A549 (cell line): ENCODE data around the gene ENPEP. TPM values are rescaled to one million over a fixed set of nuclear protein-coding genes. Genes with fewer than 3 reads are reported as not detected.

Source experiments
- ATAC-seq, 2 experiments: fragments of 200-7000 bp in 1 of 2; fragments of >200 bp in 1 of 2; cut with Nextera tagmentation in 1 of 2; cut with Tn5 transposase in 1 of 2; 3 replicates each; pipeline versions ENCODE4 v1.8.0 to v1.9.1; 2018 to 2020; ENCODE audit warnings: mild to moderate bottlenecking in 1 of 2, moderate library complexity in 1 of 2
- CTCF ChIA-PET: fragments of 300-600 bp; sonication (Branson Sonifier 250); formaldehyde crosslinking; extraction: SDS; loops from one replicate; lab custom pipeline; 2021; ENCODE audit warnings: antibody characterized with exemption, inconsistent platforms; lab: Yijun Ruan, JAX
- POLR2A ChIA-PET: fragments of 350-600 bp; formaldehyde crosslinking; extraction: SDS; loops from one replicate; lab custom pipeline; 2021; ENCODE audit warnings: antibody characterized with exemption, inconsistent platforms; lab: Yijun Ruan, JAX
- DNase-seq, 2 experiments: peaks; one replicate each; pipeline versions ENCODE4 v3.0.0 to v3.0.0-alpha.2; 2011 to 2016; ENCODE audit warnings: low read depth in 1 of 2, low spot score in 1 of 2
- FAIRE-seq: peaks from 2 replicates; lab custom pipeline; 2011; peaks lifted over from hg19 to GRCh38; lab: Jason Lieb, UNC
- H3K27ac ChIP-seq, 2 experiments: fragments of >200 bp; sonication (Bioruptor Twin); formaldehyde crosslinking; 3 replicates each; pipeline ENCODE4 v1.5.1; 2016 to 2017
- H3K4me1 ChIP-seq: fragments of >200 bp; sonication (Bioruptor Twin); formaldehyde crosslinking; 3 replicates; pipeline ENCODE4 v1.6.1; 2016
- H3K4me2 ChIP-seq: fragments of >200 bp; sonication (Bioruptor Twin); formaldehyde crosslinking; 3 replicates; pipeline ENCODE4 v1.6.1; 2016
- H3K4me3 ChIP-seq: fragments of >200 bp; sonication (Bioruptor Twin); formaldehyde crosslinking; 3 replicates; pipeline ENCODE4 v1.5.1; 2016
- H3K9me3 ChIP-seq: fragments of >200 bp; sonication (Bioruptor Twin); formaldehyde crosslinking; 3 replicates; pipeline ENCODE4 v1.6.1; 2016
- E2F6 ChIP-seq: IDR thresholded peaks from 2 replicates; pipeline ENCODE4 v1.6.1; 2012; ENCODE audit warnings: low read depth, borderline replicate concordance
- EHMT2 ChIP-seq: fragments of 200-600 bp; sonication (generic); IDR thresholded peaks from 2 replicates; pipeline ENCODE4 v1.6.1; 2016; ENCODE audit warnings: antibody characterized with exemption, low read depth, mild to moderate bottlenecking, moderate library complexity
- HOXA7 ChIP-seq: fragments of 250-450 bp; sonication (Bioruptor Pico); IDR thresholded peaks from 2 replicates; pipeline ENCODE4 v1.5.0; 2020; ENCODE audit warnings: mild to moderate bottlenecking, moderate library complexity
- HOXB5 ChIP-seq: fragments of 250-450 bp; sonication (Bioruptor Pico); IDR thresholded peaks from 2 replicates; pipeline ENCODE4 v1.5.0; 2020; ENCODE audit warnings: mild to moderate bottlenecking, moderate library complexity
- KDM1A ChIP-seq: fragments of 200-600 bp; sonication (generic); IDR thresholded peaks from 2 replicates; pipeline ENCODE4 v1.6.1; 2016; ENCODE audit warnings: low read depth, mild to moderate bottlenecking
- MAFK ChIP-seq: fragments of 450-650 bp; IDR thresholded peaks from 2 replicates; pipeline ENCODE4 v1.6.1; 2014; ENCODE audit not compliant: partially characterized antibody
- NFE2L2 ChIP-seq: fragments of 150-350 bp; conservative IDR thresholded peaks from 2 replicates; pipeline ENCODE4 v1.6.1; 2014; ENCODE audit warnings: low read length
- POLR2AphosphoS2 ChIP-seq: conservative IDR thresholded peaks from 2 replicates; pipeline ENCODE4 v1.6.1; 2012; ENCODE audit warnings: low read length, improper control_type of control experiment, inconsistent platforms
- RARB ChIP-seq: fragments of 250-450 bp; sonication (Bioruptor Pico); IDR thresholded peaks from 2 replicates; pipeline ENCODE4 v1.8.0; 2021; ENCODE audit warnings: mild to moderate bottlenecking, moderate library complexity
- SREBF2 ChIP-seq: fragments of 450-650 bp; IDR thresholded peaks from 2 replicates; pipeline ENCODE4 v1.6.1; 2014; ENCODE audit warnings: mild to moderate bottlenecking, moderate library complexity
- USF2 ChIP-seq: fragments of 450-650 bp; IDR thresholded peaks from 2 replicates; pipeline ENCODE4 v1.6.1; 2014; ENCODE audit warnings: antibody characterized with exemption
- ZC3H11A ChIP-seq: fragments of 450-650 bp; IDR thresholded peaks from 2 replicates; pipeline ENCODE4 v1.6.1; 2014; ENCODE audit warnings: antibody characterized with exemption, mild to moderate bottlenecking
- ZFP36 ChIP-seq: fragments of 450-650 bp; IDR thresholded peaks from 2 replicates; pipeline ENCODE4 v1.6.1; 2014; ENCODE audit warnings: borderline replicate concordance; ENCODE audit not compliant: partially characterized antibody
- ZNF302 ChIP-seq: fragments of 250-450 bp; sonication (Bioruptor Pico); IDR thresholded peaks from 2 replicates; pipeline ENCODE4 v1.9.0; 2021; ENCODE audit warnings: inconsistent platforms, mild to moderate bottlenecking, moderate library complexity
- ZSCAN20 ChIP-seq: fragments of 250-450 bp; sonication (Bioruptor Pico); IDR thresholded peaks from 2 replicates; pipeline ENCODE4 v1.8.0; 2022; ENCODE audit warnings: mild to moderate bottlenecking, moderate library complexity
- WGBS: methylation state at CpG from one replicate; pipeline ENCODE4 v1.1.6; 2017; ENCODE audit errors: missing lambda C conversion rate; 5-methylcytosine and 5-hydroxymethylcytosine counted together
- polyA plus RNA-seq, 4 experiments: library from polyadenylated mRNA; depleted of rRNA in 3 of 4; stranded (reverse); fragments of >200 nt; fragmentation: RNase III in 1 of 4; extraction: RNeasy Plus Mini Kit Qiagen cat#74134 plus additional on column Dnase treatment in 1 of 4; gene quantifications; 2 replicates in 3 of 4; 3 replicates in 1 of 4; pipeline ENCODE4 v1.2.3, GENCODE V29; 2011 to 2017
- TF ChIP-seq, protein P1 (sequence below): fragments of >200 bp; sonication (Bioruptor Twin); formaldehyde crosslinking; IDR thresholded peaks from 3 replicates; pipeline ENCODE4 v1.5.1; 2016
- TF ChIP-seq, protein P2 (sequence below): fragments of >200 bp; sonication (Bioruptor Twin); formaldehyde crosslinking; IDR thresholded peaks from 3 replicates; pipeline ENCODE4 v1.6.1; 2016
- TF ChIP-seq, protein P3 (sequence below): fragments of 250-450 bp; sonication (Bioruptor Pico); IDR thresholded peaks from 2 replicates; pipeline ENCODE4 v1.5.0; 2020; ENCODE audit warnings: low read depth, mild to moderate bottlenecking, moderate library complexity

Gene ENPEP
- polyA plus RNA-seq, 2 of the 4 experiments (the other 2 are of a cell fraction), result 0.12 to 0.62 TPM

GRCh38 chr4:110454441-110454840 is 21.5 kb upstream of the ENPEP start (continued):
- no peak for TF ChIP-seq USF2
- no peak for TF ChIP-seq ZC3H11A
- no peak for TF ChIP-seq EHMT2

GRCh38 chr4:110458494-110459266 is 17.3 kb upstream of the ENPEP start:
- Histone ChIP-seq H3K4me1 (no peaks in the 10 kb centered on the region), H3K4me2 (no peak overlapping the region), H3K4me3 (no peak overlapping the region), H3K27ac (no peak overlapping the region), H3K9me3 (no peaks in the 10 kb centered on the region)
- WGBS, result 18% methylated on average over 4 of the region's 4 CpGs
- ChIA-PET CTCF (no interaction called here), POLR2A (no interaction called here)
- DNase-seq (no peak), ATAC-seq (no peak), FAIRE-seq (no peak)
- no peak for TF ChIP-seq ZFP36
- TF ChIP-seq POLR2AphosphoS2, result no peak
- no peak for TF ChIP-seq EHMT2
- TF ChIP-seq, protein P1, sequence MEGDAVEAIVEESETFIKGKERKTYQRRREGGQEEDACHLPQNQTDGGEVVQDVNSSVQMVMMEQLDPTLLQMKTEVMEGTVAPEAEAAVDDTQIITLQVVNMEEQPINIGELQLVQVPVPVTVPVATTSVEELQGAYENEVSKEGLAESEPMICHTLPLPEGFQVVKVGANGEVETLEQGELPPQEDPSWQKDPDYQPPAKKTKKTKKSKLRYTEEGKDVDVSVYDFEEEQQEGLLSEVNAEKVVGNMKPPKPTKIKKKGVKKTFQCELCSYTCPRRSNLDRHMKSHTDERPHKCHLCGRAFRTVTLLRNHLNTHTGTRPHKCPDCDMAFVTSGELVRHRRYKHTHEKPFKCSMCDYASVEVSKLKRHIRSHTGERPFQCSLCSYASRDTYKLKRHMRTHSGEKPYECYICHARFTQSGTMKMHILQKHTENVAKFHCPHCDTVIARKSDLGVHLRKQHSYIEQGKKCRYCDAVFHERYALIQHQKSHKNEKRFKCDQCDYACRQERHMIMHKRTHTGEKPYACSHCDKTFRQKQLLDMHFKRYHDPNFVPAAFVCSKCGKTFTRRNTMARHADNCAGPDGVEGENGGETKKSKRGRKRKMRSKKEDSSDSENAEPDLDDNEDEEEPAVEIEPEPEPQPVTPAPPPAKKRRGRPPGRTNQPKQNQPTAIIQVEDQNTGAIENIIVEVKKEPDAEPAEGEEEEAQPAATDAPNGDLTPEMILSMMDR, result no peak
- no peak for TF ChIP-seq NFE2L2
- no peak for TF ChIP-seq SREBF2
- TF ChIP-seq, protein P2, sequence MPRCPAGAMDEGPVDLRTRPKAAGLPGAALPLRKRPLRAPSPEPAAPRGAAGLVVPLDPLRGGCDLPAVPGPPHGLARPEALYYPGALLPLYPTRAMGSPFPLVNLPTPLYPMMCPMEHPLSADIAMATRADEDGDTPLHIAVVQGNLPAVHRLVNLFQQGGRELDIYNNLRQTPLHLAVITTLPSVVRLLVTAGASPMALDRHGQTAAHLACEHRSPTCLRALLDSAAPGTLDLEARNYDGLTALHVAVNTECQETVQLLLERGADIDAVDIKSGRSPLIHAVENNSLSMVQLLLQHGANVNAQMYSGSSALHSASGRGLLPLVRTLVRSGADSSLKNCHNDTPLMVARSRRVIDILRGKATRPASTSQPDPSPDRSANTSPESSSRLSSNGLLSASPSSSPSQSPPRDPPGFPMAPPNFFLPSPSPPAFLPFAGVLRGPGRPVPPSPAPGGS, result no peak
- TF ChIP-seq E2F6, result no peak
- TF ChIP-seq MAFK, result no peak
- TF ChIP-seq, protein P3, sequence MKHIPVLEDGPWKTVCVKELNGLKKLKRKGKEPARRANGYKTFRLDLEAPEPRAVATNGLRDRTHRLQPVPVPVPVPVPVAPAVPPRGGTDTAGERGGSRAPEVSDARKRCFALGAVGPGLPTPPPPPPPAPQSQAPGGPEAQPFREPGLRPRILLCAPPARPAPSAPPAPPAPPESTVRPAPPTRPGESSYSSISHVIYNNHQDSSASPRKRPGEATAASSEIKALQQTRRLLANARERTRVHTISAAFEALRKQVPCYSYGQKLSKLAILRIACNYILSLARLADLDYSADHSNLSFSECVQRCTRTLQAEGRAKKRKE (CRISPR knock-in tag), result no peak
- no peak for TF ChIP-seq ZNF302
- TF ChIP-seq HOXA7, result no peak
- TF ChIP-seq ZSCAN20, result no peak

DNA sequence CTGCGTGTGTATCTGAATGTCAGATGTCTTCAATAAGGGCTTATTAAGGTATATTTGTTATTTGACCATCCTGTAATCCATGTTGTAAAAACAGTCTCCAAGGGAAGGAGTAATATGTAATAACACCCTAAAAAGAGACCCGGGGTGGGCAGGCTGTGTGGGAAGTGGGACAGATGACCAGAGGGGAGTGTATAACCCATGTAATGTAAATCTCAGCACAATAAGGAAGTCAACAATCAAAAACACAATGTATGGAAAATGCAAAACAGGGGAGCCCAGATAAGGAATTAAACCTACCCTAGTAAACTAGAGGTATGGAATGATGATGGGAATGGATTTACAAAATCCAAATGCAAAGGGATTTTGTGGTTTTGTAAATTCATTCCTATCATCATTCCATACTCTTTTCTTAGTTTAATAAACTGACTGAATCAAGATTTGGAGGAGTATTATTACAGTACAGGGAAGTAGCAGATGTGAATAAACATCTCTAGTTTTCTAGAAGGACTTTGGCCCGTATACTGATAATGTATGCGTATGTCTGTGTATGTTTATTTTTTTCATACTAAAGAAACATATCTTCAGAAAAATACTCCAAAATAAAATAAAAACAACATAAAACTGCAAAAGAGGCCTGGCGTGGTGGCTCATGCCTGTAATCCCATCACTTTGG is 15.7 kb upstream of the ENPEP start:
- 47% methylated on average over 5 of the region's 5 CpGs for WGBS
- DNase-seq, result no peak
- H3K4me3 ChIP-seq, result no peak overlapping the region
- H3K27ac ChIP-seq, result no peak overlapping the region
- H3K4me2 ChIP-seq, result no peak overlapping the region
- no peaks in the 10 kb centered on the region for H3K4me1 ChIP-seq
- FAIRE-seq, result no peak
- ATAC-seq, result no peak
- ChIA-PET POLR2A (no interaction called here), CTCF (interaction anchor here (0.6 kb wide), 1 partner anchor 218 kb away, joined by 4 read pairs; no protein-coding TSS in a partner anchor)
- TF ChIP-seq KDM1A, result no peak
- TF ChIP-seq HOXB5, result no peak
- TF ChIP-seq RARB (CRISPR knock-in tag), result no peak
- TF ChIP-seq, protein P3 (CRISPR knock-in tag), result no peak
- H3K9me3 ChIP-seq, result no peaks in the 10 kb centered on the region
